ENCODE results near the gene LCE1A. TPM values are rescaled to one million over a fixed set of nuclear protein-coding genes. Genes with fewer than 3 reads are reported as not detected.

The LCE1A gene
- total RNA-seq, 4 donors from 2014 or later = not detected

DNA sequence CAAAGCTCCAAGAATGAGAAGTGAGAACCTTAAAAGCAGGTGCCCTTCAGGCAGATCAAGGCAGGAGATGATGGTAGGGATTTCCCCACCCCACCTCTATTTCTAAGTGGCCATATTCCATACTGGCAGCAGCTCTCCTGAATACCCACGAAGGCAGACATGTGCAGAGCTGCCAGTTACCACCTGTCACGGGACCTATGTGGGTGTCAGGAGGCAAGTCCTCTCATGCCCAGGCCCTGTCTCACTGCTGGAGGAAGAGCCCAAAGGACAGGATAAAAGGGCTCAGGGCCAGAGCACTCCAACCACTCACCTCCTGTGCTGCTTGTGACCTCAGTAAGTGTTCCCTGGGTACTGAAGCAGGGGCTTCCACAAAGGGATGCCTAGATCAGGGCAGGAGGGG, 16.2 kb upstream of the LCE1A start:
- Histone ChIP-seq H3K9me3 (no peaks in the 10 kb centered on the region), H3K27ac (no peak overlapping the region), H3K27me3 (no peaks in the 10 kb centered on the region), H3K4me3 (no peak overlapping the region), H3K36me3 (no peaks in the 10 kb centered on the region), H3K4me1 (no peaks in the 10 kb centered on the region)
- intact Hi-C loops (cut with DNase I; ENCODE audit: low total_unique reads) = no loop called here
- TF ChIP-seq EP300 (IDR thresholded peaks at IDR 0.05; ENCODE audit: low read depth) = no peak
- no peak for TF ChIP-seq POLR2AphosphoS5 (IDR thresholded peaks at IDR 0.05)
- no peak for TF ChIP-seq POLR2A (IDR thresholded peaks at IDR 0.05)
- no peak for TF ChIP-seq CTCF (IDR thresholded peaks at IDR 0.05)
- in situ Hi-C loops (cut with MboI; ENCODE audit: low pct_ligation_motif_present in 1 of 4, low pct_unique_long_range_greater_than_20kb in 1 of 4, low sequenced_read_pairs in 3 of 4) = no loop called here
- no peak for DNase-seq
- WGBS, 2 donors (ENCODE audit: low coverage in 1 of 2) = 78% methylated on average over 2 of the region's 2 CpGs; no CpG with 5 or more reads in 1 of the 2 donors

- Histone ChIP-seq H3K27ac (no peak within 1 kb of the TSS), H3K9me3 (no peaks in the 10 kb centered on the region), H3K4me1 (no peaks in the 10 kb centered on the region), H3K4me3 (no peak within 1 kb of the TSS), H3K27me3 (no peaks in the 10 kb centered on the region), H3K36me3 (no peaks in the 10 kb centered on the region)
- 80 to 94% methylated on average over 2 of the region's 2 CpGs for WGBS, 2 donors (ENCODE audit: low coverage in 1 of 2)
- TF ChIP-seq CTCF (IDR thresholded peaks at IDR 0.05) (no peak), POLR2AphosphoS5 (IDR thresholded peaks at IDR 0.05) (no peak), EP300 (IDR thresholded peaks at IDR 0.05; ENCODE audit: low read depth) (no peak), POLR2A (IDR thresholded peaks at IDR 0.05) (no peak)
- intact Hi-C loops (cut with DNase I; ENCODE audit: low total_unique reads) (no loop called here), in situ Hi-C loops (cut with MboI; ENCODE audit: low pct_ligation_motif_present in 1 of 4, low pct_unique_long_range_greater_than_20kb in 1 of 4, low sequenced_read_pairs in 3 of 4) (no loop called here)
- no peak for DNase-seq
Measured at GRCh38 chr1:152811671-152812070, 15.6 kb upstream of the LCE1A start, which contains the start of gene LCE1B. Gene LCE1B, plus strand, starts transcription at chr1:152811971. Its CDS starts 476 bp downstream, at chr1:152812447.

GRCh38 chr1:152817309-152817708, 10.0 kb upstream of the LCE1A start:
- H3K27me3 ChIP-seq = no peaks in the 10 kb centered on the region
- H3K27ac ChIP-seq = no peak overlapping the region
- no peak for TF ChIP-seq EP300 (IDR thresholded peaks at IDR 0.05; ENCODE audit: low read depth)
- no peak for TF ChIP-seq CTCF (IDR thresholded peaks at IDR 0.05)
- TF ChIP-seq POLR2AphosphoS5 (IDR thresholded peaks at IDR 0.05) = no peak
- no peak for TF ChIP-seq POLR2A (IDR thresholded peaks at IDR 0.05)
- DNase-seq = no peak
- intact Hi-C loops (cut with DNase I; ENCODE audit: low total_unique reads) (no loop called here), in situ Hi-C loops (cut with MboI; ENCODE audit: low pct_ligation_motif_present in 1 of 4, low pct_unique_long_range_greater_than_20kb in 1 of 4, low sequenced_read_pairs in 3 of 4) (no loop called here)
- H3K4me3 ChIP-seq = no peak overlapping the region
- WGBS, 2 donors (ENCODE audit: low coverage in 1 of 2) = 76 to 94% methylated on average over 5 to 6 of the region's 6 CpGs
- H3K9me3 ChIP-seq = no peaks in the 10 kb centered on the region
- no peaks in the 10 kb centered on the region for H3K4me1 ChIP-seq
- no peaks in the 10 kb centered on the region for H3K36me3 ChIP-seq

- Histone ChIP-seq H3K4me1 (no peaks in the 10 kb centered on the region), H3K36me3 (no peaks in the 10 kb centered on the region), H3K9me3 (no peaks in the 10 kb centered on the region), H3K4me3 (no peak overlapping the region), H3K27ac (no peak overlapping the region), H3K27me3 (no peaks in the 10 kb centered on the region)
- WGBS, 2 donors (ENCODE audit: low coverage in 1 of 2) = 29 to 44% methylated on average over 5 of the region's 5 CpGs
- in situ Hi-C loops (cut with MboI; ENCODE audit: low pct_ligation_motif_present in 1 of 4, low pct_unique_long_range_greater_than_20kb in 1 of 4, low sequenced_read_pairs in 3 of 4) (no loop called here), intact Hi-C loops (cut with DNase I; ENCODE audit: low total_unique reads) (no loop called here)
- TF ChIP-seq CTCF (IDR thresholded peaks at IDR 0.05) (no peak), EP300 (IDR thresholded peaks at IDR 0.05; ENCODE audit: low read depth) (no peak)
- DNase-seq = no peak
Measured at GRCh38 chr1:152823294-152823693, 4.0 kb upstream of the LCE1A start.

Measured in transverse colon (tissue), 4 donors.